Stimulated activated naive CD8-positive, alpha-beta T cell treated with anti-CD3 and anti-CD28 coated beads, Interleukin-15, Interleukin-2, amounts not matched to agents 100 ng/mL and 50 ng/mL, for 24 hours (primary cell): ENCODE results near the gene PDCD7.

ENCODE experiments used
- H3K27ac Mint-ChIP-seq: one replicate; pipeline ENCODE4 v1.8.0; 2021; ENCODE audit warnings: mild to moderate bottlenecking, mixed read lengths
- H3K27me3 Mint-ChIP-seq: one replicate; pipeline ENCODE4 v1.8.0; 2021; ENCODE audit warnings: mixed read lengths
- H3K36me3 Mint-ChIP-seq: one replicate; pipeline ENCODE4 v1.8.0; 2021; ENCODE audit warnings: low read depth, mixed read lengths
- H3K4me1 Mint-ChIP-seq: one replicate; pipeline ENCODE4 v1.8.0; 2021; ENCODE audit warnings: low read depth, mixed read lengths
- H3K4me3 Mint-ChIP-seq: one replicate; pipeline ENCODE4 v1.8.0; 2021; ENCODE audit warnings: mild to moderate bottlenecking, mixed read lengths
- H3K9me3 Mint-ChIP-seq: one replicate; pipeline ENCODE4 v1.8.0; 2021; ENCODE audit warnings: mixed read lengths

PDCD7 gene

GRCh38 chr15:65088643-65089021 is 45.0 kb downstream of the PDCD7 start:
- Mint-ChIP-seq H3K4me1 (no peaks in the 10 kb centered on the region), H3K27me3 (no peaks in the 10 kb centered on the region), H3K27ac (no peak overlapping the region), H3K9me3 (no peaks in the 10 kb centered on the region), H3K36me3 (no peaks in the 10 kb centered on the region), H3K4me3 (no peak overlapping the region)

- Mint-ChIP-seq H3K4me1 (no peaks in the 10 kb centered on the region), H3K9me3 (no peaks in the 10 kb centered on the region), H3K27ac (no peak overlapping the region)
These were observed 45.5 kb downstream of the PDCD7 start for GRCh38 chr15:65087873-65088642.

GRCh38 chr15:65087411-65087810 is 46.2 kb downstream of the PDCD7 start:
- no peaks in the 10 kb centered on the region for H3K36me3 Mint-ChIP-seq
- no peaks in the 10 kb centered on the region for H3K27me3 Mint-ChIP-seq
- no peak overlapping the region for H3K4me3 Mint-ChIP-seq
- H3K9me3 Mint-ChIP-seq = no peaks in the 10 kb centered on the region
- H3K27ac Mint-ChIP-seq = no peak overlapping the region
- H3K4me1 Mint-ChIP-seq = peaks cover 6% of the 10 kb centered on the region

More at GRCh38 chr15:65087873-65088642, 45.5 kb downstream of the PDCD7 start:
- Mint-ChIP-seq H3K27me3 (no peaks in the 10 kb centered on the region), H3K36me3 (no peaks in the 10 kb centered on the region), H3K4me3 (no peak overlapping the region)

GRCh38 chr15:65086680-65087111 is 46.9 kb downstream of the PDCD7 start:
- H3K27me3 Mint-ChIP-seq = no peaks in the 10 kb centered on the region
- no peaks in the 10 kb centered on the region for H3K36me3 Mint-ChIP-seq
- peaks cover 13% of the 10 kb centered on the region for H3K4me1 Mint-ChIP-seq
- no peaks in the 10 kb centered on the region for H3K9me3 Mint-ChIP-seq
- no peak overlapping the region for H3K27ac Mint-ChIP-seq
- H3K4me3 Mint-ChIP-seq = no peak overlapping the region

GRCh38 chr15:65085990-65086679 is 47.5 kb downstream of the PDCD7 start:
- Mint-ChIP-seq H3K36me3 (no peaks in the 10 kb centered on the region), H3K27ac (no peak overlapping the region), H3K27me3 (no peaks in the 10 kb centered on the region), H3K9me3 (no peaks in the 10 kb centered on the region), H3K4me1 (peaks cover 16% of the 10 kb centered on the region), H3K4me3 (no peak overlapping the region)

- Mint-ChIP-seq H3K4me3 (no peak overlapping the region), H3K4me1 (peaks cover 16% of the 10 kb centered on the region), H3K9me3 (no peaks in the 10 kb centered on the region), H3K36me3 (no peaks in the 10 kb centered on the region), H3K27ac (no peak overlapping the region), H3K27me3 (no peaks in the 10 kb centered on the region)
These were observed 48.3 kb downstream of the PDCD7 start for GRCh38 chr15:65085207-65085753.

GRCh38 chr15:65084500-65085206 is 49.0 kb downstream of the PDCD7 start:
- H3K4me3 Mint-ChIP-seq = no peak overlapping the region
- H3K9me3 Mint-ChIP-seq = no peaks in the 10 kb centered on the region
- no peaks in the 10 kb centered on the region for H3K36me3 Mint-ChIP-seq
- no peaks in the 10 kb centered on the region for H3K27me3 Mint-ChIP-seq
- peaks cover 16% of the 10 kb centered on the region for H3K4me1 Mint-ChIP-seq
- H3K27ac Mint-ChIP-seq = no peak overlapping the region

GRCh38 chr15:65083262-65083701 is 50.3 kb downstream of the PDCD7 start:
- H3K36me3 Mint-ChIP-seq = no peaks in the 10 kb centered on the region
- H3K4me1 Mint-ChIP-seq = peaks cover 16% of the 10 kb centered on the region
- no peak overlapping the region for H3K27ac Mint-ChIP-seq
- H3K27me3 Mint-ChIP-seq = peaks cover 4% of the 10 kb centered on the region
- no peak overlapping the region for H3K4me3 Mint-ChIP-seq
- no peaks in the 10 kb centered on the region for H3K9me3 Mint-ChIP-seq

GRCh38 chr15:65082303-65082953 is 51.2 kb downstream of the PDCD7 start:
- no peak overlapping the region for H3K4me3 Mint-ChIP-seq
- no peaks in the 10 kb centered on the region for H3K9me3 Mint-ChIP-seq
- H3K4me1 Mint-ChIP-seq = peaks cover 20% of the 10 kb centered on the region
- no peaks in the 10 kb centered on the region for H3K36me3 Mint-ChIP-seq
- peaks cover 10% of the 10 kb centered on the region for H3K27me3 Mint-ChIP-seq
- H3K27ac Mint-ChIP-seq = peak overlapping the region; percentile 34

GRCh38 chr15:65081758-65082157 is 51.9 kb downstream of the PDCD7 start:
- H3K4me3 Mint-ChIP-seq = no peak overlapping the region
- no peaks in the 10 kb centered on the region for H3K9me3 Mint-ChIP-seq
- H3K27me3 Mint-ChIP-seq = peaks cover 10% of the 10 kb centered on the region

GRCh38 chr15:65081270-65081669 is 52.3 kb downstream of the PDCD7 start:
- H3K9me3 Mint-ChIP-seq = no peaks in the 10 kb centered on the region
- H3K36me3 Mint-ChIP-seq = no peaks in the 10 kb centered on the region
- H3K27me3 Mint-ChIP-seq = peaks cover 14% of the 10 kb centered on the region
- H3K4me1 Mint-ChIP-seq = peaks cover 20% of the 10 kb centered on the region
- no peak overlapping the region for H3K27ac Mint-ChIP-seq
- H3K4me3 Mint-ChIP-seq = no peak overlapping the region

More at GRCh38 chr15:65081758-65082157, 51.9 kb downstream of the PDCD7 start:
- H3K36me3 Mint-ChIP-seq = no peaks in the 10 kb centered on the region
- peaks cover 20% of the 10 kb centered on the region for H3K4me1 Mint-ChIP-seq
- no peak overlapping the region for H3K27ac Mint-ChIP-seq

GRCh38 chr15:65079580-65079979 is 54.0 kb downstream of the PDCD7 start:
- Mint-ChIP-seq H3K27ac (no peak overlapping the region), H3K27me3 (peaks cover 17% of the 10 kb centered on the region), H3K9me3 (no peaks in the 10 kb centered on the region), H3K36me3 (no peaks in the 10 kb centered on the region), H3K4me1 (peaks cover 20% of the 10 kb centered on the region), H3K4me3 (no peak overlapping the region)

GRCh38 chr15:65077981-65078352 is 55.6 kb downstream of the PDCD7 start:
- H3K4me3 Mint-ChIP-seq = no peak overlapping the region
- H3K4me1 Mint-ChIP-seq = peaks cover 19% of the 10 kb centered on the region
- no peaks in the 10 kb centered on the region for H3K36me3 Mint-ChIP-seq
- H3K27ac Mint-ChIP-seq = no peak overlapping the region
- H3K9me3 Mint-ChIP-seq = no peaks in the 10 kb centered on the region
- peaks cover 17% of the 10 kb centered on the region for H3K27me3 Mint-ChIP-seq

GRCh38 chr15:65077291-65077980 is 56.2 kb downstream of the PDCD7 start:
- peaks cover 14% of the 10 kb centered on the region for H3K4me1 Mint-ChIP-seq

More at GRCh38 chr15:65077291-65077980, 56.2 kb downstream of the PDCD7 start:
- Mint-ChIP-seq H3K4me3 (no peak overlapping the region), H3K27me3 (peaks cover 17% of the 10 kb centered on the region), H3K9me3 (no peaks in the 10 kb centered on the region), H3K27ac (no peak overlapping the region), H3K36me3 (no peaks in the 10 kb centered on the region)
